GM12872 (cell line): ENCODE measurements around the gene ARHGAP40.

Experiments
- TF ChIP-seq, protein P1 (sequence below): IDR thresholded peaks from 3 replicates; pipeline ENCODE4 v1.5.1; 2011; ENCODE audit warnings: low read depth, mild to moderate bottlenecking, low read length, moderate library complexity; ENCODE audit not compliant: insufficient read depth

Gene ARHGAP40

DNA sequence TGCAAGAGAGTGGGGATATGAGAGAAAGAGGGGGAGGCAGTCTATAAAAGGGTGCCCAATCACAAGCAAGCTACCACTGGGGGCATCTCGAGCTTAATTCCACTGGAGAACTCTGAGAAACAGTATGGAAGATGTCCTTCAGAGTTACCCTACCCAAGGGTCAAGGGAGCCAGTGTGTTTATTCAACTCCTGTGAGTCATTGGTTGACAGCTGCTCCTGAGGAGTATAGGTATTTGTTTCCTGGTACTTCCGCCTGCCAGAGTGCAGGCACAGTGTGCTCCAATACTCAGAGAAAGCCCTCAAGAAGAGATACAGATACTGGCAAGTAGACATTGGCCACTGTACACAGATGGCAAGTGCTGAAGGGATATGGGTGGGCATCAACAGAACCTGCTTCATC lies 49.5 kb downstream of the ARHGAP40 start:
- TF ChIP-seq, protein P1, sequence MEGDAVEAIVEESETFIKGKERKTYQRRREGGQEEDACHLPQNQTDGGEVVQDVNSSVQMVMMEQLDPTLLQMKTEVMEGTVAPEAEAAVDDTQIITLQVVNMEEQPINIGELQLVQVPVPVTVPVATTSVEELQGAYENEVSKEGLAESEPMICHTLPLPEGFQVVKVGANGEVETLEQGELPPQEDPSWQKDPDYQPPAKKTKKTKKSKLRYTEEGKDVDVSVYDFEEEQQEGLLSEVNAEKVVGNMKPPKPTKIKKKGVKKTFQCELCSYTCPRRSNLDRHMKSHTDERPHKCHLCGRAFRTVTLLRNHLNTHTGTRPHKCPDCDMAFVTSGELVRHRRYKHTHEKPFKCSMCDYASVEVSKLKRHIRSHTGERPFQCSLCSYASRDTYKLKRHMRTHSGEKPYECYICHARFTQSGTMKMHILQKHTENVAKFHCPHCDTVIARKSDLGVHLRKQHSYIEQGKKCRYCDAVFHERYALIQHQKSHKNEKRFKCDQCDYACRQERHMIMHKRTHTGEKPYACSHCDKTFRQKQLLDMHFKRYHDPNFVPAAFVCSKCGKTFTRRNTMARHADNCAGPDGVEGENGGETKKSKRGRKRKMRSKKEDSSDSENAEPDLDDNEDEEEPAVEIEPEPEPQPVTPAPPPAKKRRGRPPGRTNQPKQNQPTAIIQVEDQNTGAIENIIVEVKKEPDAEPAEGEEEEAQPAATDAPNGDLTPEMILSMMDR: no peak

DNA sequence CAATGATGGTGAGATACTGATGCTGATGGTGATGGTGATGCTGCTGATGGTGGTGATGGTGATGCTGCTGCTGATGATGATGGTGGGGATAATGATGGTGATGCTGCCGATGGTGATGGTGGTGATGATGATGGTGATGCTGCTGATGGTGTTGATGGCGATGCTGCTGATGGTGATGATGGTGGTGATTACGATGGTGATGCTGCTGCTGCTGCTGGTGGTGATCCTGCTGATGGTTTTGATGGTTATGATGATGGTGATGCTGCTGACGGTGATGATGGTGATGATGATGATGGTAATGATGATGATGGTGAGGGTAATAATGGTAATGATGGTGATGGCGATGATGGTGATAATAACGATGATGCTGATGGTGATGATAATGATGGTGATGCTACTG lies 50.0 kb downstream of the ARHGAP40 start:
- TF ChIP-seq, protein P1: no peak

DNA sequence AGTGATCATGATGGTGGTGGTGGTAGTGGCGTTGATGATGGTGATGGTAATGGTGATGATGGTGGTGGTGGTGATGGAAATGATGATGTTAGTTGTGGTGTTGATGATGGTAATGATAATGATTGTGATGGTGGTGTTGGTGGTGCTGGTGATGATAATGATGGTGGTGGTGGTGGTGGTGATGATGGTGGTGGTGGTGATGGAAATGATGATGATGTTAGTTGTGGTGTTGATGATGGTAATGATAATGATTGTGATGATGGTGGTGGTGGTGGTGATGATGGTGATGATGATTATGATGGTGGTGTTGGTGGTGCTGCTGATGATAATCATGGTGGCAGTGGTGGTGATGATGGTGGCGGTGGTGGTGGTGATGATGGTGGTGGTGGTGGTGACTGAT lies 51.4 kb downstream of the ARHGAP40 start:
- TF ChIP-seq, protein P1: no peak

DNA sequence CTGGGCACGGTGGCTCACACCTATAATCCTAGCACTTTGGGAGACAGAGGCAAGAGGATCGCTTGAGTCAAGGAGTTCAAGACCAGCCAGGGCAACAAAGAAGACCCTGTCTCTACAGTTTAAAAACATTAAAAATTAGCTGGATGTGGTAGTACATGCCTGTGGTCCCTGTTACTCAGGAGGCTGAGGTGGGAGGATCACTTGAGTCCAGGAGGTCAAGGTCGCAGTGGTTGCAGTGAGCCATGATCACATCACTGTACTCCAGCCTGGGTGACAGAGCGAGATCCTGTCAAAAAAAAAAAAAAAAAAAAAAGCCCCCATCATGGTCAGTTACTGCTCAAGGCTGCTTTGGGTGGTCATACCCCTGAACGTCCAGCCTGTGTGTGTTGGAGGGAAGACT lies 55.8 kb downstream of the ARHGAP40 start:
- TF ChIP-seq, protein P1: no peak

DNA sequence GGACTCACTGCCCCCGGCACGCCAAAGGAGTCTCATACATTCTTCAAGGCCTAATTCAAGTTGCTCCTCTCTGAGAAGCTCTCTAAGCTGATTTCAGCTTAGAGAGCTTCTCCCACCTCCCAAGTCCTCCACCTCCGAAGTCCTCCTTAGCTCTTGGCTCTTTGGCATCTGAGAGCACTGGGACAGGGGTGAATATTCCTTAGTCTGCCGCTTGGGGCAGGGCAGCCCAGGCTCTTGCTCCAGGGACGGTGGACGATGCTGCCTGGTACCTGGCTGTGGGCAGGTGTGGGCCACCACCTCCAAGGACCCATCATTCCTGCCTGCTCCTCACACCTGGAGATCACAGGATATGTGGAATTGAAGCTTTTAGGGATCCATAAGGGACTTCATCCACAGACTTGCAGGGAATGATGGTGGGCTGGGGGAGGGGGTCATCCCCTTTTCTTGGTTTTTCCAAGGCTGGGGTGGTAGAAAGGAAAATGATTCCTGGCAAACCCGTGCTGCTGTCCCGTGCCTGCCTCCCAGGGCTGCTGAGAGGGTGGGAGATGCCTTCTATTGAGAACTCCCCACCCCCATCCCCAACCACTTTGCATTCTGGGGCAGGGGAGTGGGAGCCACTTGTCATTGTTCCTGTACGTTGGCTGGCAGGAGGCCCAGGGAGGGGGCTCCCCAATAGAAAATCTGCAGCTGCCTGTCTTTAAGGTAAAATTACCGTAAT lies 57.4 kb downstream of the ARHGAP40 start:
- TF ChIP-seq, protein P1: peak; percentile 81

DNA sequence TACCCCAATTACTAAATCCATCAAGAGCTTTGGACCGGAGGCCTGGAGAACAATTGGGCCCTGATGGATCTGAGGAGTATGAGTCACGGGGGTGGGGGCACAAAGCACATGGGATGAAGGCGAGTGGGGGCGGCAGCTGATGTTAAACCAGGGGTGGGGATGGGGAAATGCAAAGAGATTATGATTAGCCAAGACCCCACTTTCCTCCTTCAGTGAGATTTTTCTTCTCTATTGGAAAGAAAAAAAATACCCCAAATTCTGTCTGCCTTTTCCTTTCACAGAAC lies 57.9 kb downstream of the ARHGAP40 start:
- TF ChIP-seq, protein P1: no peak

DNA sequence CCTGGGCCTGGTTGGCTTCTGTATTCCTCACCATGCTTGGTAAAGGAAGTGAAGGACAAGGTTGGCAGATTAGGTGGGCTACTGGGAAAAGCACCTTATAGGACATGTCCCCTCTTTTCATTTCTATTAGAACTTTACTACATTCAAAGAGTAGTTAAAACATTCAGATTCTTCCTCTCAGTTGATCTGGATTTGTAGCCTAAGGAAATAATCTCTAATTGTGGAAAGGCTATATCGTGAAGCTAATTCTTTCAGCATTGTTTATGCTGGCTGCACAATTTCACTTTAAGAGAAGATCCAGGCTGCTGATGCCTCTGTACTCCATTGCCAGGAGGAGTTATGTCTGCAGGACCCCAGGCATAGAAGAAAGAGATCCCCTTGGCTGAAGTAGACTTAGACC lies 58.8 kb downstream of the ARHGAP40 start:
- TF ChIP-seq, protein P1: no peak

DNA sequence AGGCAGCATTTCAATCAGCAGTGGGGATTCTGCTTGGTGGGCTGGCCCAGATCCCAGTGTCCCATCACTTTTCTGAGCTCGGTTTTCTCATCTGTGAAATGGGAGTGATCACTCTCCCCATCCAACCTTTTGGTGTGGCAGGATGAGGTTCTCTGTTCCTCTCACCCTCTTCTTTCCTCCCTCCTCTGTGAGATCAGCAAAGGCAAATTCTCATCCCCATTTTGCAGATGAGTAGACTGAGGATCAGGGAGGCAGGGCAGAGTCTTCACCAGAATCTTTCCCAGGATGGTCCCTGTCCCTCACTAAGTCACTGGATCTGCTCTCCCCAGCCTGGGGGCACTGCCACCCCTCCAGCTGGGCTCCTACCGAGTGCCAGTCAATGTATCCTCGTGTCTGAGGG lies 62.1 kb downstream of the ARHGAP40 start:
- TF ChIP-seq, protein P1: no peak
